HL-60 (cell line): ENCODE data around the gene PDGFA.

ENCODE experiments used
- TF ChIP-seq, protein P1 (sequence below): IDR thresholded peaks from 2 replicates; pipeline ENCODE4 v1.6.1; 2012; ENCODE audit warnings: low read depth; ENCODE audit not compliant: insufficient replicate concordance
- TF ChIP-seq, protein P2 (sequence below): IDR thresholded peaks from one replicate; pipeline ENCODE4 v1.5.1; 2011; ENCODE audit warnings: low read length, control low read depth, inconsistent platforms; ENCODE audit not compliant: insufficient read depth

DNA sequence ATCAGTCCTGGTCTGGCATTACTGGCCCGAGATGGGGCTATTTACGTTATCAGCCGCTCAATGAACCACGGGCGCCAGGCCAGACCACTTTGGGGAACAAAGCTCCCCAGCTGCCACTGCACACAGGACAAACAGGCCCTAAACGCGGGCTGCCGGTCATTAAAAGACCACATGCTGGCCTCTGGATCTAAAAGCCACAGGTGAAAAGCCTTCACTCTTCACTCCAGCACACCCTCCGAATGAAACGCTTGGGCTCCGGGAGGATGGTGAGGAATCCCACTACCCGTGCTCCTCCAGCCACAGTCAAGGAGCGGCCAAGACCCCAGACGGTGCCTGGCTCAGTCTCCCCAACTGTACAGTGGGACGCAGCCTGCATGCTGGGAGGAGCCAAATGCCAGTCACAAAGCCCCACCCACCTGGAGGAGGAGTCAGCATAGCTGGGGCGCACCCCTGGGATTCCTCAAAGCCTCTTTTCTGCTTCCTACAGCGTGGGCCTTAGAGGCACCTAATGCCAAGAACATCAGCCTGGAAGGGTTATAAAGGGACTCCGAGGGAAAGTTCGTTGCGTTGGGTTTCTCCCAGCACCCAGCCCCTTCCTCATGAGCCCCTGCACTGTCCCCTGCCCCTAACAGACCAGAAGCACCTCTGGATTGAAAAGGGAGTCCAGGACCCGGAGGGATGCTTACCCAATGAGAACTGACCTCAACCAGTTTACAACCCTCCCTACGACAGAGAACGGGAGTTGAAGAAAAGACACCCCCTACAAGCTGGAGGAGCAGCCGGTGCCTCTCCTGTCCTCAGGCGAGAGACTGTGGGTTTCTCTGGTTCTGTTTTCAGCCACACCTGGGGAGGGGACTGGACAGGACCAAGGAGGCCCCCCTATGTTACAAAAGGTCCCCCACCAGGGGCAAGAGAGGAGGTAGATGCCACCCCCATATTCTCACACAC is 4.7 kb downstream of the PDGFA start:
- TF ChIP-seq, protein P1, sequence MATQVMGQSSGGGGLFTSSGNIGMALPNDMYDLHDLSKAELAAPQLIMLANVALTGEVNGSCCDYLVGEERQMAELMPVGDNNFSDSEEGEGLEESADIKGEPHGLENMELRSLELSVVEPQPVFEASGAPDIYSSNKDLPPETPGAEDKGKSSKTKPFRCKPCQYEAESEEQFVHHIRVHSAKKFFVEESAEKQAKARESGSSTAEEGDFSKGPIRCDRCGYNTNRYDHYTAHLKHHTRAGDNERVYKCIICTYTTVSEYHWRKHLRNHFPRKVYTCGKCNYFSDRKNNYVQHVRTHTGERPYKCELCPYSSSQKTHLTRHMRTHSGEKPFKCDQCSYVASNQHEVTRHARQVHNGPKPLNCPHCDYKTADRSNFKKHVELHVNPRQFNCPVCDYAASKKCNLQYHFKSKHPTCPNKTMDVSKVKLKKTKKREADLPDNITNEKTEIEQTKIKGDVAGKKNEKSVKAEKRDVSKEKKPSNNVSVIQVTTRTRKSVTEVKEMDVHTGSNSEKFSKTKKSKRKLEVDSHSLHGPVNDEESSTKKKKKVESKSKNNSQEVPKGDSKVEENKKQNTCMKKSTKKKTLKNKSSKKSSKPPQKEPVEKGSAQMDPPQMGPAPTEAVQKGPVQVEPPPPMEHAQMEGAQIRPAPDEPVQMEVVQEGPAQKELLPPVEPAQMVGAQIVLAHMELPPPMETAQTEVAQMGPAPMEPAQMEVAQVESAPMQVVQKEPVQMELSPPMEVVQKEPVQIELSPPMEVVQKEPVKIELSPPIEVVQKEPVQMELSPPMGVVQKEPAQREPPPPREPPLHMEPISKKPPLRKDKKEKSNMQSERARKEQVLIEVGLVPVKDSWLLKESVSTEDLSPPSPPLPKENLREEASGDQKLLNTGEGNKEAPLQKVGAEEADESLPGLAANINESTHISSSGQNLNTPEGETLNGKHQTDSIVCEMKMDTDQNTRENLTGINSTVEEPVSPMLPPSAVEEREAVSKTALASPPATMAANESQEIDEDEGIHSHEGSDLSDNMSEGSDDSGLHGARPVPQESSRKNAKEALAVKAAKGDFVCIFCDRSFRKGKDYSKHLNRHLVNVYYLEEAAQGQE: no peak
- TF ChIP-seq, protein P2, sequence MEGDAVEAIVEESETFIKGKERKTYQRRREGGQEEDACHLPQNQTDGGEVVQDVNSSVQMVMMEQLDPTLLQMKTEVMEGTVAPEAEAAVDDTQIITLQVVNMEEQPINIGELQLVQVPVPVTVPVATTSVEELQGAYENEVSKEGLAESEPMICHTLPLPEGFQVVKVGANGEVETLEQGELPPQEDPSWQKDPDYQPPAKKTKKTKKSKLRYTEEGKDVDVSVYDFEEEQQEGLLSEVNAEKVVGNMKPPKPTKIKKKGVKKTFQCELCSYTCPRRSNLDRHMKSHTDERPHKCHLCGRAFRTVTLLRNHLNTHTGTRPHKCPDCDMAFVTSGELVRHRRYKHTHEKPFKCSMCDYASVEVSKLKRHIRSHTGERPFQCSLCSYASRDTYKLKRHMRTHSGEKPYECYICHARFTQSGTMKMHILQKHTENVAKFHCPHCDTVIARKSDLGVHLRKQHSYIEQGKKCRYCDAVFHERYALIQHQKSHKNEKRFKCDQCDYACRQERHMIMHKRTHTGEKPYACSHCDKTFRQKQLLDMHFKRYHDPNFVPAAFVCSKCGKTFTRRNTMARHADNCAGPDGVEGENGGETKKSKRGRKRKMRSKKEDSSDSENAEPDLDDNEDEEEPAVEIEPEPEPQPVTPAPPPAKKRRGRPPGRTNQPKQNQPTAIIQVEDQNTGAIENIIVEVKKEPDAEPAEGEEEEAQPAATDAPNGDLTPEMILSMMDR: no peak
